ENCODE results near the gene GOLIM4. TPM values are rescaled to one million over a fixed set of nuclear protein-coding genes. Genes with fewer than 3 reads are reported as not detected.

Gene GOLIM4
- total and polyA plus RNA-seq, 4 donors = 17.9 to 47.9 (median 32.7) TPM

DNA sequence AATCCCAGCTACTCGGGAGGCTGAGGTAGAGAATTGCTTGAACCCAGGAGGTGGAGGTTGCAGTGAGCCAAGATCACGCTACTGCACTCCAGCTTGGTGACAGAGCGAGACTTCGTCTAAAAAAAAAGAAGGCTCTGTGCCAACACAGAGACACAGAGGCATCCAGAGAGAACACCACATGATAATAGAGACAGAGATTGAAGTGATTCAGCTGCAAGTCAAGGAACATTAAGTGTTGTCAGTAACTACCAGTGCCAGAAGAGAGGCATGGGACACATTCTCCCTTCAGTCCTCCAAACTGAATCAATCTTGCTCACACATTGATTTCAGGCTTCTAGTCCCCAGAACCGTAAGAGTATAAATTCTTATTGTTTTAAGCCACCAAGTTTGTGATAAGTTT, 97.5 kb downstream of the GOLIM4 start:
- Histone ChIP-seq H3K9ac (ENCODE audit: low read depth in 1 of 2, low read length in 2 of 2) (no peak overlapping the region), H3K27me3 (ENCODE audit: control insufficient read depth in 4 of 4, insufficient read depth in 4 of 4, low read length in 3 of 4) (no peaks in the 10 kb centered on the region), H3K36me3 (ENCODE audit: control insufficient read depth in 4 of 4, insufficient read depth in 3 of 4, low read depth in 1 of 4, low read length in 3 of 4) (no peaks in the 10 kb centered on the region), H3K9me3 (ENCODE audit: control insufficient read depth in 4 of 4, low read length in 3 of 4) (no peaks in the 10 kb centered on the region), H3K4me1 (ENCODE audit: control insufficient read depth in 4 of 4, insufficient read depth in 4 of 4, low read length in 3 of 4) (no peaks in the 10 kb centered on the region), H3K27ac (ENCODE audit: low read depth in 1 of 2, low read length in 2 of 2) (no peak overlapping the region), H3K4me3 (ENCODE audit: low read depth in 1 of 3, low read length in 3 of 3) (no peak overlapping the region)
- WGBS = 81% methylated on average over 5 of the region's 5 CpGs
- TF ChIP-seq EGR1 (IDR thresholded peaks at IDR 0.05; ENCODE audit: low read depth in 2 of 2) = no peak
- TF ChIP-seq HNF4A (conservative IDR thresholded peaks at IDR 0.05) = no peak
- no peak for TF ChIP-seq HNF4G (IDR thresholded peaks at IDR 0.05)
- TF ChIP-seq, protein P1, sequence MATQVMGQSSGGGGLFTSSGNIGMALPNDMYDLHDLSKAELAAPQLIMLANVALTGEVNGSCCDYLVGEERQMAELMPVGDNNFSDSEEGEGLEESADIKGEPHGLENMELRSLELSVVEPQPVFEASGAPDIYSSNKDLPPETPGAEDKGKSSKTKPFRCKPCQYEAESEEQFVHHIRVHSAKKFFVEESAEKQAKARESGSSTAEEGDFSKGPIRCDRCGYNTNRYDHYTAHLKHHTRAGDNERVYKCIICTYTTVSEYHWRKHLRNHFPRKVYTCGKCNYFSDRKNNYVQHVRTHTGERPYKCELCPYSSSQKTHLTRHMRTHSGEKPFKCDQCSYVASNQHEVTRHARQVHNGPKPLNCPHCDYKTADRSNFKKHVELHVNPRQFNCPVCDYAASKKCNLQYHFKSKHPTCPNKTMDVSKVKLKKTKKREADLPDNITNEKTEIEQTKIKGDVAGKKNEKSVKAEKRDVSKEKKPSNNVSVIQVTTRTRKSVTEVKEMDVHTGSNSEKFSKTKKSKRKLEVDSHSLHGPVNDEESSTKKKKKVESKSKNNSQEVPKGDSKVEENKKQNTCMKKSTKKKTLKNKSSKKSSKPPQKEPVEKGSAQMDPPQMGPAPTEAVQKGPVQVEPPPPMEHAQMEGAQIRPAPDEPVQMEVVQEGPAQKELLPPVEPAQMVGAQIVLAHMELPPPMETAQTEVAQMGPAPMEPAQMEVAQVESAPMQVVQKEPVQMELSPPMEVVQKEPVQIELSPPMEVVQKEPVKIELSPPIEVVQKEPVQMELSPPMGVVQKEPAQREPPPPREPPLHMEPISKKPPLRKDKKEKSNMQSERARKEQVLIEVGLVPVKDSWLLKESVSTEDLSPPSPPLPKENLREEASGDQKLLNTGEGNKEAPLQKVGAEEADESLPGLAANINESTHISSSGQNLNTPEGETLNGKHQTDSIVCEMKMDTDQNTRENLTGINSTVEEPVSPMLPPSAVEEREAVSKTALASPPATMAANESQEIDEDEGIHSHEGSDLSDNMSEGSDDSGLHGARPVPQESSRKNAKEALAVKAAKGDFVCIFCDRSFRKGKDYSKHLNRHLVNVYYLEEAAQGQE (IDR thresholded peaks at IDR 0.05) = no peak
- TF ChIP-seq JUND (IDR thresholded peaks at IDR 0.05) = no peak
- TF ChIP-seq, protein P2, sequence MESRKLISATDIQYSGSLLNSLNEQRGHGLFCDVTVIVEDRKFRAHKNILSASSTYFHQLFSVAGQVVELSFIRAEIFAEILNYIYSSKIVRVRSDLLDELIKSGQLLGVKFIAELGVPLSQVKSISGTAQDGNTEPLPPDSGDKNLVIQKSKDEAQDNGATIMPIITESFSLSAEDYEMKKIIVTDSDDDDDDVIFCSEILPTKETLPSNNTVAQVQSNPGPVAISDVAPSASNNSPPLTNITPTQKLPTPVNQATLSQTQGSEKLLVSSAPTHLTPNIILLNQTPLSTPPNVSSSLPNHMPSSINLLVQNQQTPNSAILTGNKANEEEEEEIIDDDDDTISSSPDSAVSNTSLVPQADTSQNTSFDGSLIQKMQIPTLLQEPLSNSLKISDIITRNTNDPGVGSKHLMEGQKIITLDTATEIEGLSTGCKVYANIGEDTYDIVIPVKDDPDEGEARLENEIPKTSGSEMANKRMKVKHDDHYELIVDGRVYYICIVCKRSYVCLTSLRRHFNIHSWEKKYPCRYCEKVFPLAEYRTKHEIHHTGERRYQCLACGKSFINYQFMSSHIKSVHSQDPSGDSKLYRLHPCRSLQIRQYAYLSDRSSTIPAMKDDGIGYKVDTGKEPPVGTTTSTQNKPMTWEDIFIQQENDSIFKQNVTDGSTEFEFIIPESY (IDR thresholded peaks at IDR 0.05) = no peak
- TF ChIP-seq RXRA (IDR thresholded peaks at IDR 0.05) = no peak
- no peak for TF ChIP-seq FOXA1 (IDR thresholded peaks at IDR 0.05)
- TF ChIP-seq SP1 (IDR thresholded peaks at IDR 0.05) = no peak
- no peak for DNase-seq (ENCODE audit: low spot score)

- Histone ChIP-seq H3K36me3 (ENCODE audit: control insufficient read depth in 4 of 4, insufficient read depth in 3 of 4, low read depth in 1 of 4, low read length in 3 of 4) (no peaks in the 10 kb centered on the region), H3K27ac (ENCODE audit: low read depth in 1 of 2, low read length in 2 of 2) (no peak overlapping the region), H3K9me3 (ENCODE audit: control insufficient read depth in 4 of 4, low read length in 3 of 4) (no peaks in the 10 kb centered on the region), H3K4me3 (ENCODE audit: low read depth in 1 of 3, low read length in 3 of 3) (no peak overlapping the region), H3K9ac (ENCODE audit: low read depth in 1 of 2, low read length in 2 of 2) (no peak overlapping the region), H3K27me3 (ENCODE audit: control insufficient read depth in 4 of 4, insufficient read depth in 4 of 4, low read length in 3 of 4) (no peaks in the 10 kb centered on the region), H3K4me1 (ENCODE audit: control insufficient read depth in 4 of 4, insufficient read depth in 4 of 4, low read length in 3 of 4) (no peaks in the 10 kb centered on the region)
- TF ChIP-seq JUND (IDR thresholded peaks at IDR 0.05) = no peak
- no peak for TF ChIP-seq CTCF (IDR thresholded peaks at IDR 0.05; ENCODE audit: low read depth, low read length, missing input control)
- no peak for TF ChIP-seq RAD21 (IDR thresholded peaks at IDR 0.05)
- TF ChIP-seq HNF4A (conservative IDR thresholded peaks at IDR 0.05) = no peak
- no peak for TF ChIP-seq TAF1 (conservative IDR thresholded peaks at IDR 0.05)
- no peak for TF ChIP-seq YY1 (IDR thresholded peaks at IDR 0.05)
- TF ChIP-seq SP1 (IDR thresholded peaks at IDR 0.05) = no peak
- TF ChIP-seq MAX (IDR thresholded peaks at IDR 0.05) = no peak
- no peak for TF ChIP-seq FOXA1 (IDR thresholded peaks at IDR 0.05)
- no peak for TF ChIP-seq EGR1 (IDR thresholded peaks at IDR 0.05; ENCODE audit: low read depth in 2 of 2)
- no peak for TF ChIP-seq NR2F2 (IDR thresholded peaks at IDR 0.05)
- TF ChIP-seq, protein P2 (IDR thresholded peaks at IDR 0.05) = no peak
- TF ChIP-seq RXRA (IDR thresholded peaks at IDR 0.05) = no peak
- WGBS = 87% methylated on average over 4 of the region's 4 CpGs
- DNase-seq (ENCODE audit: low spot score) = no peak
These were observed 99.2 kb downstream of the GOLIM4 start for GRCh38 chr3:167996514-167996913.

All from liver (tissue), 9 donors.